ENCODE data around the gene SERPINB12. TPM values are rescaled to one million over a fixed set of nuclear protein-coding genes. Genes with fewer than 3 reads are reported as not detected.

The SERPINB12 gene
- not detected in 5 replicates for total RNA-seq (2022; extraction: Qiagen RNA extraction; ENCODE audit: low read depth)

GRCh38 chr18:63542069-63542468, at the start of gene SERPINB12:
TSS of gene SERPINB12 (plus strand) at chr18:63542369. CDS start at chr18:63556160, 13,791 bp downstream.

GRCh38 chr18:63586966-63587365, 44.8 kb downstream of the SERPINB12 start, which contains the start of gene SERPINB13:
TSS of gene SERPINB13 (plus strand) at chr18:63587343. CDS start at chr18:63588668, 1,325 bp downstream.

Other genes starting within 250 kb of the SERPINB12 start
- 0.44 to 0.66 TPM (median 0.49 TPM) in 5 replicates for gene BCL2, start 222.6 kb upstream of the SERPINB12 start, total RNA-seq (2022; extraction: Qiagen RNA extraction; ENCODE audit: low read depth)
- gene KDSR, start 175.2 kb upstream of the SERPINB12 start, total RNA-seq (2022; extraction: Qiagen RNA extraction; ENCODE audit: low read depth) = 35.0 to 41.7 TPM (median 37.8 TPM) in 5 replicates
- 16.4 to 22.1 TPM (median 20.3 TPM) in 5 replicates for gene VPS4B, start 119.9 kb upstream of the SERPINB12 start, total RNA-seq (2022; extraction: Qiagen RNA extraction; ENCODE audit: low read depth)
- gene SERPINB5, start 65.4 kb upstream of the SERPINB12 start, total RNA-seq (2022; extraction: Qiagen RNA extraction; ENCODE audit: low read depth) = 0.07 to 0.13 TPM (median 0.10 TPM) in 4 of 5 replicates, not detected in the other
- gene SERPINB13, start 45.0 kb downstream of the SERPINB12 start, total RNA-seq (2022; extraction: Qiagen RNA extraction; ENCODE audit: low read depth) = not detected in 5 replicates
- gene SERPINB4, start 101.9 kb downstream of the SERPINB12 start, total RNA-seq (2022; extraction: Qiagen RNA extraction; ENCODE audit: low read depth) = 0.07 to 0.26 TPM (median 0.15 TPM) in 5 replicates
- gene SERPINB3, start 119.5 kb downstream of the SERPINB12 start, total RNA-seq (2022; extraction: Qiagen RNA extraction; ENCODE audit: low read depth) = 0.07 to 0.13 TPM (median 0.10 TPM) in 3 of 5 replicates, not detected in the others
- gene SERPINB11, start 160.6 kb downstream of the SERPINB12 start, total RNA-seq (2022; extraction: Qiagen RNA extraction; ENCODE audit: low read depth) = 0.13 to 0.17 TPM (median 0.15 TPM) in 3 of 5 replicates, not detected in the others
- gene SERPINB7, start 233.0 kb downstream of the SERPINB12 start, total RNA-seq (2022; extraction: Qiagen RNA extraction; ENCODE audit: low read depth) = 1.4 to 2.8 TPM (median 2.0 TPM) in 5 replicates